Measurements from ENCODE around the gene AHCYL1. TPM values are rescaled to one million over a fixed set of nuclear protein-coding genes. Genes with fewer than 3 reads are reported as not detected.

AHCYL1 gene
- total RNA-seq, 2 donors from 2014 or later = 47.5 to 51.5 TPM

DNA sequence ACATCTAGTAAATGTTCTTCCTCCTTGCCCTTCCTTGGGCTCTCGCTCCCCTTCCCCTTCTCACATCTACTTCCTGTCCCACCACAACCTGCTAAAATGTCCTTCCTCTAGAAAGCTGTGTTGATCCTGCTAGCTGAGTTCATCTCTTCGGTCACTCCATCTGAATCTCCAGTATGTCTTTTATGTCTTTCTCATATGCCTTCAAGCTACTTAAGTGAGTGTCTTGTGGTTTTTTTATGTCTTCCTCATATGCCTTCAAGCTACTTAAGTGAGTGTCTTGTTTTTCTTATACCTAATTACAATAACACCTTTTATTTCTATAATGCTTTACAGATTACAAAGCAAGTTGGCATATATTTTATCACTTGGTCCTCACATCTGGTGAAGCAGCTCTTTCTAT is 40.0 kb upstream of the AHCYL1 start:
- no peak for DNase-seq (ENCODE audit: low spot score)
- WGBS = 95% methylated on average over 2 of the region's 2 CpGs
- no peaks in the 10 kb centered on the region for H3K4me1 ChIP-seq (replicated peaks)
- no peaks in the 10 kb centered on the region for H3K27me3 ChIP-seq (replicated peaks; ENCODE audit: insufficient read depth)
- no peak overlapping the region for H3K4me3 ChIP-seq
- H3K36me3 ChIP-seq = no peaks in the 10 kb centered on the region
- H3K9me3 ChIP-seq = no peaks in the 10 kb centered on the region
- TF ChIP-seq POLR2AphosphoS5 (IDR thresholded peaks at IDR 0.05) (no peak), POLR2A (IDR thresholded peaks at IDR 0.05) (no peak)
- TF ChIP-seq, protein P1, sequence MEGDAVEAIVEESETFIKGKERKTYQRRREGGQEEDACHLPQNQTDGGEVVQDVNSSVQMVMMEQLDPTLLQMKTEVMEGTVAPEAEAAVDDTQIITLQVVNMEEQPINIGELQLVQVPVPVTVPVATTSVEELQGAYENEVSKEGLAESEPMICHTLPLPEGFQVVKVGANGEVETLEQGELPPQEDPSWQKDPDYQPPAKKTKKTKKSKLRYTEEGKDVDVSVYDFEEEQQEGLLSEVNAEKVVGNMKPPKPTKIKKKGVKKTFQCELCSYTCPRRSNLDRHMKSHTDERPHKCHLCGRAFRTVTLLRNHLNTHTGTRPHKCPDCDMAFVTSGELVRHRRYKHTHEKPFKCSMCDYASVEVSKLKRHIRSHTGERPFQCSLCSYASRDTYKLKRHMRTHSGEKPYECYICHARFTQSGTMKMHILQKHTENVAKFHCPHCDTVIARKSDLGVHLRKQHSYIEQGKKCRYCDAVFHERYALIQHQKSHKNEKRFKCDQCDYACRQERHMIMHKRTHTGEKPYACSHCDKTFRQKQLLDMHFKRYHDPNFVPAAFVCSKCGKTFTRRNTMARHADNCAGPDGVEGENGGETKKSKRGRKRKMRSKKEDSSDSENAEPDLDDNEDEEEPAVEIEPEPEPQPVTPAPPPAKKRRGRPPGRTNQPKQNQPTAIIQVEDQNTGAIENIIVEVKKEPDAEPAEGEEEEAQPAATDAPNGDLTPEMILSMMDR (IDR thresholded peaks at IDR 0.05) = no peak
- no peak overlapping the region for H3K27ac ChIP-seq
- intact Hi-C loops (cut with DNase I) = no loop called here

GRCh38 chr1:109946511-109946910 is 38.1 kb upstream of the AHCYL1 start:
- 91% methylated on average over 6 of the region's 6 CpGs for WGBS
- Histone ChIP-seq H3K9me3 (no peaks in the 10 kb centered on the region), H3K27ac (no peak overlapping the region), H3K4me1 (replicated peaks) (no peaks in the 10 kb centered on the region), H3K36me3 (no peaks in the 10 kb centered on the region), H3K4me3 (no peak overlapping the region), H3K27me3 (replicated peaks; ENCODE audit: insufficient read depth) (no peaks in the 10 kb centered on the region)
- no peak for DNase-seq (ENCODE audit: low spot score)
- TF ChIP-seq POLR2AphosphoS5 (IDR thresholded peaks at IDR 0.05) (no peak), POLR2A (IDR thresholded peaks at IDR 0.05) (no peak)
- TF ChIP-seq, protein P1 (IDR thresholded peaks at IDR 0.05) = no peak
- intact Hi-C loops (cut with DNase I) = no loop called here

DNA sequence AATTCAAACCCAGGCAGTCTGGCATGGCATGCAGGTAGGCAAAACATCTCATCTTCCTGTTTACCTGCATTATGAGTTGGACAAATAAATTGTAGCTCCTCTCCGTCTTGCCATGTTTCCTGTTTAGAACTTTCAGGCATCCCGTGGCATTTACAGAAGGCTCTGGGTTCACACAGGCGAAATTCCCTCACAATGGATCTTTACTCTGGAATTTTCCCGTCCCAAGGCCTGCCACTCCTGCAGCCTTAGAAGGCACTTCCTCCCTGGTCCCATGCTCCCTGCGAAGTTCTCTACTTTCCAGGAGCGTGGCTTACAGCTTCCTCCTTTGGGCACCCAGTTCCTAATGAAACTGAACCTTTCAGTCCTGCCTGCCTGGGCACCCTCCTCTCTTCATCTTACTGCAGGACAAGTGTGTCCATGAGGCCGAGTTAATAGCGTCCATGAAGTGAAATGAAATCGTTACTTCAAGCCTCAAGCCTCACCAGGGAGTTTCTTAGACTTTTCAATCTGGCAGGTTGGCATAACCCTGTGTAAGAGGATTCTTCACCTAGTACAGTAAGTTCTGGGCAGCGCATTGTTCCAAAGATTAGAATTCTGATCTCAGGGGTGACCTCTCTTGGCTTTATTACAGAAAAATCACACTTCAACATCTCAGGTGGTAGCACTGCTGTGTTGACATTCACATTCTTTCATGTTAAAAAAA is 36.8 kb upstream of the AHCYL1 start:
- no peak for DNase-seq (ENCODE audit: low spot score)
- H3K4me3 ChIP-seq = no peak overlapping the region
- 47% methylated on average over 10 of the region's 10 CpGs for WGBS
- peak overlapping the region; percentile 12 to 15 for H3K27ac ChIP-seq
- intact Hi-C loops (cut with DNase I) = no loop called here
- TF ChIP-seq, protein P1 (IDR thresholded peaks at IDR 0.05) = no peak
- TF ChIP-seq POLR2AphosphoS5 (IDR thresholded peaks at IDR 0.05) (no peak), POLR2A (IDR thresholded peaks at IDR 0.05) (no peak)
- H3K27me3 ChIP-seq (replicated peaks; ENCODE audit: insufficient read depth) = no peaks in the 10 kb centered on the region
- no peaks in the 10 kb centered on the region for H3K9me3 ChIP-seq
- no peaks in the 10 kb centered on the region for H3K36me3 ChIP-seq
- no peaks in the 10 kb centered on the region for H3K4me1 ChIP-seq (replicated peaks)

- no peaks in the 10 kb centered on the region for H3K27me3 ChIP-seq (replicated peaks; ENCODE audit: insufficient read depth)
- no peaks in the 10 kb centered on the region for H3K9me3 ChIP-seq
- no peak overlapping the region for H3K27ac ChIP-seq
- no peak overlapping the region for H3K4me3 ChIP-seq
- intact Hi-C loops (cut with DNase I) = no loop called here
- H3K4me1 ChIP-seq (replicated peaks) = no peaks in the 10 kb centered on the region
- TF ChIP-seq, protein P1 (IDR thresholded peaks at IDR 0.05) = no peak
- TF ChIP-seq POLR2A (IDR thresholded peaks at IDR 0.05) = no peak
- TF ChIP-seq POLR2AphosphoS5 (IDR thresholded peaks at IDR 0.05) = no peak
- no peaks in the 10 kb centered on the region for H3K36me3 ChIP-seq
- DNase-seq (ENCODE audit: low spot score) = no peak
Measured at GRCh38 chr1:109948285-109948630, 36.3 kb upstream of the AHCYL1 start.

DNA sequence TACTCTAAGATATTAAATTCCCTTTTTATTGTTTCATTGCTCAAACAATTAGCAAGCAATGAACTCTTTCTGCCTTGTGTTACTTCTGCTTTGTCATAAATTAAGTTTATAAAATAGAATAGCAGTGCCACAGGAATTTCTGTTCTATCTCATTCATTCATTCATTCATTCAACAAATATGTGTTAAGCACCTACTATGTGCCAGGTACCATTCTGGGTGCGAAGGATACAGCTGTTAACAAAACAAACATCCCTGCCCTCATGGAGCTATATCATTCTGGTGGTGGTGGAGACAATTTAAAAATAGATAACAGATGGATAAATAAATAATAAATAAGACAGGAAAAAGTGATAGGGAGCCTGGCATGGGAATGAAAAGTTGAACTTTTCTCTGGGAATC is 34.5 kb upstream of the AHCYL1 start:
- Histone ChIP-seq H3K27ac (no peak overlapping the region), H3K27me3 (replicated peaks; ENCODE audit: insufficient read depth) (no peaks in the 10 kb centered on the region), H3K4me1 (replicated peaks) (no peaks in the 10 kb centered on the region), H3K4me3 (no peak overlapping the region), H3K36me3 (no peaks in the 10 kb centered on the region), H3K9me3 (no peaks in the 10 kb centered on the region)
- intact Hi-C loops (cut with DNase I) = no loop called here
- DNase-seq (ENCODE audit: low spot score) = no peak
- 90% methylated on average over 1 of the region's 1 CpG for WGBS
- TF ChIP-seq POLR2AphosphoS5 (IDR thresholded peaks at IDR 0.05) = no peak
- TF ChIP-seq, protein P1 (IDR thresholded peaks at IDR 0.05) = no peak
- TF ChIP-seq POLR2A (IDR thresholded peaks at IDR 0.05) = no peak
